Measurements from ENCODE around the gene SCAMP3.
"Not testable (repeated sequence)": the region's sequence is repeated elsewhere in the genome, so short reads cannot be mapped to it uniquely, and the experiment has no call there.

SCAMP3 gene

GRCh38 chr1:155255243-155256007, 6.7 kb downstream of the SCAMP3 start, which contains the start of gene ENTREP3:
ENTREP3 (minus strand) TSS chr1:155255483; CDS start chr1:155254877, 606 bp downstream.
- in situ Hi-C loops (cut with MboI; ENCODE audit: low sequenced_read_pairs) = no loop called here

- in situ Hi-C loops (cut with MboI; ENCODE audit: low sequenced_read_pairs) = no loop called here
These were observed 7.4 kb downstream of the SCAMP3 start for GRCh38 chr1:155254714-155255242.

- in situ Hi-C loops (cut with MboI; ENCODE audit: low sequenced_read_pairs) = no loop called here
These were observed 7.9 kb downstream of the SCAMP3 start for GRCh38 chr1:155254228-155254713.

GRCh38 chr1:155253797-155254196, 8.4 kb downstream of the SCAMP3 start:
- in situ Hi-C loops (cut with MboI; ENCODE audit: low sequenced_read_pairs) = no loop called here

GRCh38 chr1:155253208-155253607, 9.0 kb downstream of the SCAMP3 start:
- in situ Hi-C loops (cut with MboI; ENCODE audit: low sequenced_read_pairs) = no loop called here

- in situ Hi-C loops (cut with MboI; ENCODE audit: low sequenced_read_pairs) = no loop called here
These were observed 10.6 kb downstream of the SCAMP3 start for GRCh38 chr1:155251566-155251965.

- in situ Hi-C loops (cut with MboI; ENCODE audit: low sequenced_read_pairs) = no loop called here
These were observed 11.3 kb downstream of the SCAMP3 start for GRCh38 chr1:155250633-155251449.

GRCh38 chr1:155250246-155250632, 11.9 kb downstream of the SCAMP3 start:
- in situ Hi-C loops (cut with MboI; ENCODE audit: low sequenced_read_pairs) = no loop called here

- in situ Hi-C loops (cut with MboI; ENCODE audit: low sequenced_read_pairs) = no loop called here
These were observed 14.2 kb downstream of the SCAMP3 start for GRCh38 chr1:155247667-155248553.

GRCh38 chr1:155246796-155247195, 15.4 kb downstream of the SCAMP3 start:
- in situ Hi-C loops (cut with MboI; ENCODE audit: low sequenced_read_pairs) = not testable (repeated sequence)

GRCh38 chr1:155245163-155245524, 17.0 kb downstream of the SCAMP3 start:
- in situ Hi-C loops (cut with MboI; ENCODE audit: low sequenced_read_pairs) = no loop called here

GRCh38 chr1:155244368-155245162, 17.6 kb downstream of the SCAMP3 start:
- in situ Hi-C loops (cut with MboI; ENCODE audit: low sequenced_read_pairs) = no loop called here

GRCh38 chr1:155242805-155243358, 19.3 kb downstream of the SCAMP3 start:
- in situ Hi-C loops (cut with MboI; ENCODE audit: low sequenced_read_pairs) = no loop called here

GRCh38 chr1:155241841-155242264, 20.3 kb downstream of the SCAMP3 start:
- in situ Hi-C loops (cut with MboI; ENCODE audit: low sequenced_read_pairs) = no loop called here

GRCh38 chr1:155241069-155241679, 21.0 kb downstream of the SCAMP3 start:
- in situ Hi-C loops (cut with MboI; ENCODE audit: low sequenced_read_pairs) = no loop called here

GRCh38 chr1:155236451-155236850, 25.7 kb downstream of the SCAMP3 start:
- in situ Hi-C loops (cut with MboI; ENCODE audit: low sequenced_read_pairs) = no loop called here

GRCh38 chr1:155235375-155235774, 26.8 kb downstream of the SCAMP3 start:
- in situ Hi-C loops (cut with MboI; ENCODE audit: low sequenced_read_pairs) = not testable (repeated sequence)

GRCh38 chr1:155233502-155233901, 28.7 kb downstream of the SCAMP3 start:
- in situ Hi-C loops (cut with MboI; ENCODE audit: low sequenced_read_pairs) = not testable (repeated sequence)
